Prostate gland (tissue), 2 donors: ENCODE measurements around the gene PKN2.

ENCODE experiments used
- CTCF ChIP-seq, 4 experiments: fragments of 200-600 bp in 2 of 4; fragments of 450-650 bp in 2 of 4; sonication (generic) in 2 of 4; IDR thresholded peaks; 1 replicate in 3 of 4; 2 replicates in 1 of 4; pipeline ENCODE4 v1.5.1; 2016 to 2019; ENCODE audit warnings: antibody characterized with exemption in 4 of 4, mild to moderate bottlenecking in 2 of 4, moderate library complexity in 2 of 4
- POLR2A ChIP-seq: fragments of 450-650 bp; IDR thresholded peaks from one replicate; pipeline ENCODE4 v1.6.1; 2016; ENCODE audit warnings: antibody characterized with exemption, mild to moderate bottlenecking

- no peak for TF ChIP-seq CTCF (IDR thresholded peaks at IDR 0.05)
- TF ChIP-seq POLR2A: no peak
Measured at GRCh38 chr1:88763649-88764406, 79.8 kb downstream of the PKN2 start.
